Gastrocnemius medialis (tissue), 4 donors: ENCODE data around the gene FIP1L1. TPM values are rescaled to one million over a fixed set of nuclear protein-coding genes. Genes with fewer than 3 reads are reported as not detected.

ENCODE experiments used
- ATAC-seq, 2 donors: fragments of 150-250 bp; one replicate each; pipeline ENCODE4 v1.9.1; 2016
- DNase-seq, 2 donors: peaks; one replicate each; pipeline ENCODE4 v3.0.0-alpha.2; 2019
- H3K27ac ChIP-seq, 4 donors: fragments of 200-600 bp; sonication (generic); 1 replicate in 1 of 4; 2 replicates in 3 of 4; pipeline ENCODE4 v1.5.1; 2016 to 2018; ENCODE audit warnings: mild to moderate bottlenecking in 2 of 4, moderate library complexity in 1 of 4
- H3K27me3 ChIP-seq, 3 donors: fragments of 200-600 bp; sonication (generic) in 2 of 3; 1 replicate in 1 of 3; 2 replicates in 2 of 3; pipeline versions ENCODE4 v1.5.1 to v1.6.0; 2016 to 2019; ENCODE audit warnings: mild to moderate bottlenecking in 1 of 3, moderate library complexity in 1 of 3
- H3K36me3 ChIP-seq, 2 donors: fragments of 200-600 bp; sonication (generic) in 1 of 2; one replicate each; pipeline ENCODE4 v1.5.1; 2017 to 2018
- H3K4me1 ChIP-seq, 2 donors: fragments of 200-600 bp; sonication (generic) in 1 of 2; one replicate each; pipeline ENCODE4 v1.5.1; 2016 to 2017; ENCODE audit warnings: mild to moderate bottlenecking in 2 of 2
- H3K4me3 ChIP-seq, 4 donors: fragments of 200-600 bp; sonication (generic) in 3 of 4; 1 replicate in 1 of 4; 2 replicates in 3 of 4; pipeline ENCODE4 v1.5.1; 2016 to 2019; ENCODE audit warnings: mild to moderate bottlenecking in 2 of 4
- H3K9me3 ChIP-seq, 3 donors: fragments of 200-600 bp; sonication (generic) in 2 of 3; 1 replicate in 1 of 3; 2 replicates in 2 of 3; pipeline ENCODE4 v1.5.1; 2016 to 2019
- POLR2A ChIP-seq, 2 donors: fragments of 450-650 bp; IDR thresholded peaks; one replicate each; pipeline ENCODE4 v1.6.1; 2017; ENCODE audit warnings: antibody characterized with exemption in 2 of 2, mild to moderate bottlenecking in 2 of 2, moderate library complexity in 2 of 2
- in situ Hi-C, 4 donors: fragments of 200-750 bp; cut with MboI; loops; one replicate each; pipeline versions ENCODE4 v1.15.0 to v1.8.0; 2017; ENCODE audit warnings: low sequenced_read_pairs in 4 of 4
- intact Hi-C: fragments of 100-400 bp; cut with DNase I; formaldehyde crosslinking; loops from one replicate; pipeline ENCODE4 v1.15.1; 2023; ENCODE audit warnings: low total_unique reads
- total RNA-seq, 4 donors: library from RNA; depleted of rRNA; stranded (reverse); fragments of >200 nt; gene quantifications; one replicate each; pipeline versions ENCODE4 v1.1.0 to v1.2.3, GENCODE V29; 2016
- TF ChIP-seq, protein P1 (sequence below), 5 experiments: fragments of 450-650 bp in 3 of 5; fragments of 200-600 bp in 2 of 5; sonication (generic) in 2 of 5; IDR thresholded peaks in 4 of 5; conservative IDR thresholded peaks in 1 of 5; 1 replicate in 4 of 5; 2 replicates in 1 of 5; pipeline ENCODE4 v1.5.1; 2016 to 2019; ENCODE audit warnings: antibody characterized with exemption in 5 of 5, mild to moderate bottlenecking in 3 of 5, moderate library complexity in 3 of 5

The FIP1L1 gene
- total RNA-seq, 4 donors from 2014 or later: 26.7 to 36.6 (median 31.1) TPM

DNA sequence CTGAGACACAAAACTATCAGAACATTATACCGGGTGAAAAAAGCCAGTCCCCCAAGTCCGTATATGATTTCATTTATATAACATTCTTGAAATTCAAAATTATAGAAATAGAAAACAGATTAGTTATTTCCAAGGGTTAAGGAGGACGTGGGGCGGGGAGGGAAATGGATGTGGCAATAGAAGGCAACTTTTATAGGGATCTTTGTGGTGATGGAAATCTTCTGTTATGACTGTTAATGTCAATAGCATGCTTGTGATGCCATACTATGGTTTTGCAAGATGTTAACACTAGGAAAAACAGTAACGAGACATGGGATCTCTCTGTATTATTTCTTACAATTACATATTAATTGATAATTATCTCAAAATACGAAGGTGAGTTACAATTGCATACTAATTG is 117.4 kb downstream of the FIP1L1 start:
- no peak for DNase-seq
- no peaks in the 10 kb centered on the region for H3K36me3 ChIP-seq
- ATAC-seq: no peak
- H3K4me1 ChIP-seq: peaks cover 5 to 11% of the 10 kb centered on the region in 2 donors
- no peak overlapping the region for H3K27ac ChIP-seq
- in situ Hi-C loops: loop anchor here in 3 of 4 donors (10.0 to 25.0 kb wide), 3 partner anchors 308 to 730 kb away; partner anchors contain the start of gene PDGFRA (in 1 of the 3)
- H3K9me3 ChIP-seq: no peaks in the 10 kb centered on the region
- intact Hi-C loops: loop anchor here (5.0 to 10.0 kb wide), 2 partner anchors 107 to 210 kb away; no protein-coding TSS in a partner anchor
- H3K27me3 ChIP-seq: no peaks in the 10 kb centered on the region
- TF ChIP-seq, protein P1, sequence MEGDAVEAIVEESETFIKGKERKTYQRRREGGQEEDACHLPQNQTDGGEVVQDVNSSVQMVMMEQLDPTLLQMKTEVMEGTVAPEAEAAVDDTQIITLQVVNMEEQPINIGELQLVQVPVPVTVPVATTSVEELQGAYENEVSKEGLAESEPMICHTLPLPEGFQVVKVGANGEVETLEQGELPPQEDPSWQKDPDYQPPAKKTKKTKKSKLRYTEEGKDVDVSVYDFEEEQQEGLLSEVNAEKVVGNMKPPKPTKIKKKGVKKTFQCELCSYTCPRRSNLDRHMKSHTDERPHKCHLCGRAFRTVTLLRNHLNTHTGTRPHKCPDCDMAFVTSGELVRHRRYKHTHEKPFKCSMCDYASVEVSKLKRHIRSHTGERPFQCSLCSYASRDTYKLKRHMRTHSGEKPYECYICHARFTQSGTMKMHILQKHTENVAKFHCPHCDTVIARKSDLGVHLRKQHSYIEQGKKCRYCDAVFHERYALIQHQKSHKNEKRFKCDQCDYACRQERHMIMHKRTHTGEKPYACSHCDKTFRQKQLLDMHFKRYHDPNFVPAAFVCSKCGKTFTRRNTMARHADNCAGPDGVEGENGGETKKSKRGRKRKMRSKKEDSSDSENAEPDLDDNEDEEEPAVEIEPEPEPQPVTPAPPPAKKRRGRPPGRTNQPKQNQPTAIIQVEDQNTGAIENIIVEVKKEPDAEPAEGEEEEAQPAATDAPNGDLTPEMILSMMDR (IDR thresholded peaks at IDR 0.05 in 4 of 5, conservative IDR thresholded peaks at IDR 0.05 in 1 of 5): no peak
- TF ChIP-seq POLR2A (IDR thresholded peaks at IDR 0.05): no peak
- H3K4me3 ChIP-seq: no peak overlapping the region

- ATAC-seq: peak; percentile 77 to 79
- Histone ChIP-seq H3K27ac (peak overlapping the region in 3 of 4 donors; percentile 27 to 56 (median 55)), H3K9me3 (no peaks in the 10 kb centered on the region), H3K36me3 (no peaks in the 10 kb centered on the region), H3K4me3 (no peak overlapping the region), H3K27me3 (no peaks in the 10 kb centered on the region), H3K4me1 (no peaks in the 10 kb centered on the region)
- TF ChIP-seq, protein P1 (IDR thresholded peaks at IDR 0.05 in 4 of 5, conservative IDR thresholded peaks at IDR 0.05 in 1 of 5): no peak
- TF ChIP-seq POLR2A (IDR thresholded peaks at IDR 0.05): no peak
- peak; percentile 26 to 46 for DNase-seq
- in situ Hi-C loops: loop anchor here in 3 of 4 donors (10.0 to 25.0 kb wide), 3 partner anchors 310 to 727 kb away; partner anchors contain the start of gene PDGFRA (in 1 of the 3)
- intact Hi-C loops: loop anchor here (5.0 to 10.0 kb wide), 2 partner anchors 105 to 207 kb away; no protein-coding TSS in a partner anchor
Measured at GRCh38 chr4:53497487-53498244, 120.2 kb downstream of the FIP1L1 start.

DNA sequence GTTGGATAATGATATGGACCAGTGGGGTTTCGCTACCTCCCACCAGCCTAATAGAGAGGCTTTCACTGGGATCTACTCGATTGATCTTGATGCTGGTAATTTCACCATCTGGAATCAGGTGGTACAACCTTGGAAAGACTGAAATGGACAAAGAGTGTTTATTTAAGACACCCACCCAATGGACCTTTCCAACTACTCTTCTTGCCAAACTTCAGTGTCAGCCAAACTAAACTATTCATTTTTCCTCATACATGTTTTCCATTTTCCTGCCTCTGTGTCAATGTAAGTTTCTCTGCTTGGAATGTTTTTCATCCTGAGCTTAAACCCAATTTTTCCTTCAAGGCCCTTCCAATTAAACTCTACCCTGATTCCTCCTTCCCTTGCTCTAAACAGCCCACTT is 121.3 kb downstream of the FIP1L1 start:
- no peak for TF ChIP-seq POLR2A (IDR thresholded peaks at IDR 0.05)
- TF ChIP-seq, protein P1 (IDR thresholded peaks at IDR 0.05 in 4 of 5, conservative IDR thresholded peaks at IDR 0.05 in 1 of 5): no peak
- Histone ChIP-seq H3K27me3 (no peaks in the 10 kb centered on the region), H3K9me3 (no peaks in the 10 kb centered on the region), H3K36me3 (no peaks in the 10 kb centered on the region), H3K4me3 (no peak overlapping the region), H3K27ac (peak overlapping the region in 3 of 4 donors; percentile 27 to 56 (median 41)), H3K4me1 (no peaks in the 10 kb centered on the region)
- DNase-seq: no peak
- intact Hi-C loops (loop anchor here (5.0 to 10.0 kb wide), 2 partner anchors 104 to 206 kb away; no protein-coding TSS in a partner anchor), in situ Hi-C loops (loop anchor here in 3 of 4 donors (10.0 to 25.0 kb wide), 3 partner anchors 311 to 726 kb away; partner anchors contain the start of gene PDGFRA (in 1 of the 3))
- ATAC-seq: no peak

DNA sequence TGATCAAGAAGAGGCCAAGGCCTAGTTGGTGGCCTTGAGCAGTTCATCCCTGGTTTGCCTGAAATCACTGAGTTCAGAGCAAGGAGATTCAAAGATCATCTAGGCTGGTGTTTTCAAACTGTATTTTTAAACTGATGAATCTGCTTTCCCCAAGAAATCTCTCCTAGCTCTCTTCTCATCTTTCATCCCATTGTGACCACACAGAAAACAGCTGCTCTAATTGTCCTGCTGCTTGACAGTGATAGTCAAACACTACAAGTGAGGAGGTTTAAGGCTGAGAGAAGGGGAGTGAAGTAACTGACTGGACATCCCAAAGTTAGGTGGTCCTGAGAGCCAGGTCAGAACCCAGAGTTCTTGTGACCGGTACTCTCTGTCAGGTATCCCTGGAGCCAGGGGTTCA is 122.3 kb downstream of the FIP1L1 start:
- Histone ChIP-seq H3K36me3 (no peaks in the 10 kb centered on the region), H3K4me3 (no peak overlapping the region), H3K27me3 (no peaks in the 10 kb centered on the region), H3K9me3 (no peaks in the 10 kb centered on the region), H3K27ac (no peak overlapping the region), H3K4me1 (no peaks in the 10 kb centered on the region)
- intact Hi-C loops (loop anchor here (5.0 to 10.0 kb wide), 2 partner anchors 103 to 205 kb away; no protein-coding TSS in a partner anchor), in situ Hi-C loops (loop anchor here in 3 of 4 donors (10.0 to 25.0 kb wide), 4 partner anchors 113 to 725 kb away; partner anchors contain the start of gene PDGFRA (in 1 of the 3))
- DNase-seq: no peak
- no peak for ATAC-seq
- no peak for TF ChIP-seq POLR2A (IDR thresholded peaks at IDR 0.05)
- TF ChIP-seq, protein P1 (IDR thresholded peaks at IDR 0.05 in 4 of 5, conservative IDR thresholded peaks at IDR 0.05 in 1 of 5): no peak
